ENCODE data around the gene SLC26A2.
"Not testable (repeated sequence)": the region's sequence is repeated elsewhere in the genome, so short reads cannot be mapped to it uniquely, and the experiment has no call there.

Gene SLC26A2

DNA sequence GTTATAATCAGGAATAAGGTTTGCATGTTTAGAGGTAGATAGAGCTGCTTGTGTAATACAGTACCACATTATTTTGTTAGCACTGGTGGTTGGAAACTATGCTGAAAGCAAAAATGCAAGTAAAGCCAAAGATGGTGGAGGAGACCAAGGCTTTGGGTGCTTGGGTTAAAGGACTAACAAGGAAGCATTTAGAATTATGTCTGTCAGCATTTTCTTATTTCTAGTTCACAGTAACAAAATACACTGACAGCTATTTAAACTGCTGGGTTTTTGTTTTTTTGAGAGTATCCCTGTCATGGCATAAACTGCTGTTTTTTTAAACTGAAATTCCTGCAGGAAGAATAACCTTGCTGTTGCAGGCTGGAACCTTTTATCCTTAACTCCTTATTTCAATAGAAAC is 46.5 kb downstream of the SLC26A2 start:
- DNase-seq = no peak

- DNase-seq = no peak
These were observed 49.3 kb downstream of the SLC26A2 start for GRCh38 chr5:150009671-150010387.

DNA sequence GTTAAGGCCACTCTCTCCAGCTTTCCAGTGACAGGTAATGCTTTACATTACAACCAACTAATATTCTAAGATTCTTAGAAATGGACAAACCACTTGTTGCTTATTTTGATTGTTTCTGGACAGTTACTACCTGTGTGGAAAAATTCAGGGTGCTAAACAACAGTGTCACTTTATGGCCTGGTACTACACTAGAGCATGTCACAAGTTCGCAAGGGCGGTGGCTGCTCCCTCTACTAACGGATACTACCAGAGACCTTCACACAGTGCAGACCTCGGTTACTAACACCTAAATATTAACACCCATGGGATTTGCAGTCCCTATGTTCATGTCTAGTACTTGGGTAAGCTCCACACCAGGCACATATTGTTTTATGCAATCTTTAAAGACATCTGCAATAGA is 53.4 kb downstream of the SLC26A2 start:
- no peak for DNase-seq

- DNase-seq = no peak
These were observed 53.9 kb downstream of the SLC26A2 start for GRCh38 chr5:150014456-150014855.

- no peak for DNase-seq
These were observed 54.9 kb downstream of the SLC26A2 start for GRCh38 chr5:150015415-150015814.

DNA sequence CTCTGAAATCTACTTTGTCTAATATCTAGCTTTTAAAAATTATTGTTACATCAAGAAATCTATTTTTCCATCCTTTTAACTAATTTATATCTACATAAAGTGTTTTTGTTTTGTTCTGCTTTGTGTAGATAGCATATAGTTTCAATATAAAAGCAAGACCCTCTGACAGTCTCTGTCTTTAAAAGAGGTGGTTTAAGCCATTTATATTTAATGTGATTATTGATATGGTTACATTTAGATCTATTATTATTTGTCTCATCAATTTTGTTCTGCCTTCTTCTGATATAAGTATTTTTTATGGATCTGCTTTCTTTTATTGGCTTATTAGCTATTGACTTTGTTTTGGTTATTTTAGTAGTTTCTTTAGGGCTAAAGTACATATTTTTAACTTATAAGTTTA is 56.0 kb downstream of the SLC26A2 start:
- no peak for DNase-seq

- no peak for DNase-seq
These were observed 56.9 kb downstream of the SLC26A2 start for GRCh38 chr5:150017226-150018005.

GRCh38 chr5:150020249-150020648 is 59.7 kb downstream of the SLC26A2 start:
- no peak for DNase-seq

DNA sequence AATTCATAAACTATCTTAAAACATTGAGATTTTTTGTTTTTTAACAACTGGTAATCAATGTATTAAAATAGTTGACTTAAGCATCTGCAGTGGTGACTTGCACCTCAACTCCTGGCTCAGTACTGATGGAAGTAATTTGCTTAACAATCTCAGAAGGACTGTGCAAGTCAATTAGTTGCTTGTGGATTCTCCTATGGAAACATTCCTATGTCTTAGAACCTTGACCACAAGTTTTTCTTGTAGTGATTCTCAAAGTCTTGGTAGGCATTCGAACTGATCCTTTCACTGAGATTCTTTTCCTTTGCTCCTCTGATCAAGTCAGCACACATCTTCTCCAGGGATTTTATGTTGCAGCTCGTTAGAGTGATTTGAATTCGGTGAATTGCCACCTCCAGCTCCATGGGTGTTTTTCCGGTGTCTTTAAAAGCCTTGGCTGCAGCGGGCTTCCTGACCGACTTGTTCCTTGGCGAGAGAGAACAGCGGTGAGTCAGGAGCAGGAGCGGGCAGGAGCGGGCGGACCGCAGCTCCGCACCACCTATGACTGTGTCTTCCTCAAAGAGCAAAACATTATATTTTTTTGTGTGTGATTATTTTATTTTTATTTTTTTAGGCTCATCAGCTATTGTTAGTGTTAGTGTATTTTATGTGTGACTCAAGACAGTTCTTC is 61.1 kb downstream of the SLC26A2 start:
- DNase-seq = no peak

- DNase-seq = no peak
These were observed 61.6 kb downstream of the SLC26A2 start for GRCh38 chr5:150022158-150022531.

- DNase-seq = no peak
These were observed 62.1 kb downstream of the SLC26A2 start for GRCh38 chr5:150022681-150023080.

- DNase-seq = no peak
These were observed 62.6 kb downstream of the SLC26A2 start for GRCh38 chr5:150023136-150023535.

DNA sequence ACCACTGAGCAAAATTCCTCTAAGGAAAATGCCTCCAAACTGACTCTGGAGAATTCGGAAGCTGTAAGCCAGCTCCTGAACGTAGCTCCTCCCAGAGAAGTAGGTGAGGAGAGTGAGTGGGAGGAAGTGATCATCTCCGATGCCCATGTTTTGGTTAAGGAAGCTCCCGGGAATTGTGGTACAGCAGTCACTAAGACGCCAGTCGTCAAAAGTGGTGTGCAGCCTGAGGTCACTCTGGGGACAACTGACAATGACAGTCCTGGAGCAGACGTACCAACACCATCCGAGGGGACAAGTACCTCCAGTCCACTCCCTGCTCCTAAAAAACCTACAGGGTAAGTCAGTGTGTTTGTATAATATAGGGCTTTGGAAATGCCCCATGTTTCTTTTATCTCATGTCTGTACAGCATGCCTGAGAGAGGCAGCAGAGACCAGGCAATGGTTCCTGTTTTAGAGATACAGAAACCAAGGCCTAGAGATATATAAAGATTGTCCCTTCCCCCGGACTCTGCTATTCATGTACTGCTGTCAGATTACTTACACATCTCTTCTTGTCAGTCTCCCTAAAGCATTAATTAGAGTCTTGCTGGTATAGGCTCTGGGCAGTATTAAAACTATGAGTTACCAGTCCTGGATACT is 63.9 kb downstream of the SLC26A2 start:
- no peak for DNase-seq

DNA sequence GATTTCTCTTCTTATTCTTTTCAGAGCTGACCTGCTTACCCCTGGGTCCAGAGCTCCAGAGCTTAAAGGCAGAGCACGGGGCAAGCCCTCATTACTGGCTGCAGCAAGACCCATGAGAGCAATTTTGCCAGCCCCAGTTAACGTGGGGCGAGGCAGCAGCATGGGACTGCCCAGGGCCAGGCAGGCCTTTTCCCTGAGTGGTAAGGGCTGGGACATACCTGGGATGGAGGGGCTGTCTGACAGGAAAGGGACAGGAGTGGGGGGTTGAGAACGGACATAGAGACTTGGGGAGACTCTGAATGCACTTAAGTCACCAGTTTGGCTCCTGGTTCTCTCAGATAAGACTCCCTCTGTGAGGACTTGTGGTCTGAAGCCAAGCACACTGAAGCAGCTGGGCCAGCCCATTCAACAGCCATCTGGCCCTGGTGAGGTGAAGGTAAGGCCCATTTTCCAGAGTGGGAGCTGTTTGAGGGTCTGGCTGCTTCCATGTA is 66.2 kb downstream of the SLC26A2 start:
- no peak for DNase-seq

GRCh38 chr5:150028047-150028446 is 67.5 kb downstream of the SLC26A2 start:
- not testable (repeated sequence) for DNase-seq

GRCh38 chr5:150033334-150033733 is 72.8 kb downstream of the SLC26A2 start:
- no peak for DNase-seq

GRCh38 chr5:150034662-150035061 is 74.1 kb downstream of the SLC26A2 start:
- no peak for DNase-seq

GRCh38 chr5:150035139-150035895 is 74.8 kb downstream of the SLC26A2 start:
- no peak for DNase-seq

- DNase-seq = no peak
These were observed 76.0 kb downstream of the SLC26A2 start for GRCh38 chr5:150036513-150036912.

Data from activated CD8-positive, alpha-beta memory T cell treated with anti-CD3 and anti-CD28 coated beads, Interleukin-2, amount 50 U/mL, for 4 hours (primary cell).